HG03108 (cell line): ENCODE measurements around the gene SCART1.

Source experiments
- ATAC-seq: cut with Tn5 transposase; IDR thresholded peaks from one replicate; pipeline ENCODE4 v1.9.1; 2021; ENCODE audit warnings: moderate library complexity; ENCODE audit not compliant: unreplicated experiment

SCART1 gene

GRCh38 chr10:133454204-133454893 lies 604 bp downstream of the SCART1 start:
- ATAC-seq, result no peak

GRCh38 chr10:133455196-133455595 lies 1.5 kb downstream of the SCART1 start:
- ATAC-seq, result no peak

GRCh38 chr10:133455611-133456031 lies 1.9 kb downstream of the SCART1 start:
- no peak for ATAC-seq

- no peak for ATAC-seq
Observed at GRCh38 chr10:133456041-133456951, 2.6 kb downstream of the SCART1 start.

GRCh38 chr10:133457100-133457841 lies 3.5 kb downstream of the SCART1 start:
- no peak for ATAC-seq

GRCh38 chr10:133458021-133458709 lies 4.4 kb downstream of the SCART1 start:
- ATAC-seq, result no peak

GRCh38 chr10:133458710-133459453 lies 5.1 kb downstream of the SCART1 start:
- ATAC-seq, result no peak

GRCh38 chr10:133459454-133460207 lies 5.9 kb downstream of the SCART1 start:
- no peak for ATAC-seq

GRCh38 chr10:133460208-133460769 lies 6.5 kb downstream of the SCART1 start:
- ATAC-seq, result no peak

- ATAC-seq, result no peak
Observed at GRCh38 chr10:133461027-133461426, 7.3 kb downstream of the SCART1 start.

- ATAC-seq, result no peak
Observed at GRCh38 chr10:133461841-133462240, 8.1 kb downstream of the SCART1 start.

- ATAC-seq, result no peak
Observed at GRCh38 chr10:133462512-133463305, 9.0 kb downstream of the SCART1 start.

- no peak for ATAC-seq
Observed at GRCh38 chr10:133464582-133465031, 10.9 kb downstream of the SCART1 start.

- ATAC-seq, result no peak
Observed at GRCh38 chr10:133465191-133465949, 11.6 kb downstream of the SCART1 start.

- ATAC-seq, result no peak
Observed at GRCh38 chr10:133465950-133466474, 12.3 kb downstream of the SCART1 start.

GRCh38 chr10:133466683-133467275 lies 13.0 kb downstream of the SCART1 start:
- no peak for ATAC-seq
